Activated CD8-positive, alpha-beta memory T cell treated with anti-CD3 and anti-CD28 coated beads for 4 hours (primary cell): ENCODE results near the gene LIFR.
"Not testable (repeated sequence)": the region's sequence is repeated elsewhere in the genome, so short reads cannot be mapped to it uniquely, and the experiment has no call there.

Source experiments
- DNase-seq, 2 donors: peaks; one replicate each; pipeline ENCODE4 v3.0.0-alpha.2; 2020; ENCODE audit warnings: low read depth in 2 of 2

Gene LIFR

GRCh38 chr5:38582293-38582974, 26.0 kb upstream of the LIFR start:
- no peak for DNase-seq

DNA sequence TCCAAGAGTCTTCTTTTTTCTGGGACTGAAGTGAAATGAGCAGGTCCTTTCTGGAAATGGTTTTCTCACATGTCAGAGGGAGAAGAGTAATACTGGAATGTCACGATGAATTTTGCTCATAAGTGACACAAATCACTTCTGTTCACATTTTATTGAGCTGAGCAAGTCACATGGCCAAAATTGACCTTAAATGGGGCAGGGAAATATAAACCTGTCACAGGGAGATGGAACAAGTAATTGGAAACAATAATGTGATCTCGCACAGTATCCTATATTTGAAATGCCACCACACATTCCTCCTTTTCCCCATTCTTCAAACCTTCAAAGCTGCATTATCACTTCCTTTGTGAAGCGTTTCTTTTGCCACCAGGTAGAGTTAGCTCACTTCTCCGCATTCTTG, 25.2 kb upstream of the LIFR start:
- no peak for DNase-seq

DNA sequence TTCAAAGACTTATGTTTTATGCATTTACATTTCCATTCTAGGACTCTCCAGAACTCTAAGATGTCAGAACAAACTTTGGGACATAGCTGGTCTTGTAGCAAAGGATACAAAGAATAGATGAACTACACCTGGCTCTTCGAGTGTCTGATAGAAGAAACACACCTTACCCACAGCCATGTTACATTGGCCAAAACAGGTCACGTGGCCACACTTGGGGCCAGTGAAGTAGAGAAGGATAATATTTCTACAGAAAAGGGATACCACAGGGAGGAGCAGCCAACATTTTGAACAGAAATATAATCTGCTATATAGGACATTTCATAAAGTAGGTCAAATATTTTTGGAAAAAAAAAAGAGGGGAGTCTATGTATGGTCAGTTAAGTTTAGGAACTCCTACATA, 22.7 kb upstream of the LIFR start:
- DNase-seq: no peak

- no peak for DNase-seq
These were observed 20.7 kb upstream of the LIFR start for GRCh38 chr5:38576961-38577684.

- no peak for DNase-seq
These were observed 20.0 kb upstream of the LIFR start for GRCh38 chr5:38576442-38576841.

DNA sequence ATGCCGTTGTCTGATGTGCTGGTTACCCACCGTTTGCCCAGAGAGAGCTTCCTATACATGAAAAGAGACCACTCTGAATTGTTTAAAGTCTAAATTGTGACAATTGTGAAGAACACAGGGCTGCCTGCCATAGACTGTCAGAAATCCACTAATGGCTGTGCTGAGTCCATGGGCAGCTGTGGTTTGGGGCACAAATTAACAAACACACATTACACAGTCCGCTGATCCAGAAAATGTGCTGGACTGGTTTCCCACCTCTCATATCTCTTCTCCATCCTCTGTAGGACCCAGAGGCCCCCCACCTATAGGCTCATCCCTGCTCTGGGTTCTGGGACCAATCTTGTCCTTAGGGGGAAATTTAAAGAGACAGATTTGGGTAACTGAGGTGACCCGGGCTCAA, 19.0 kb upstream of the LIFR start:
- DNase-seq: no peak

DNA sequence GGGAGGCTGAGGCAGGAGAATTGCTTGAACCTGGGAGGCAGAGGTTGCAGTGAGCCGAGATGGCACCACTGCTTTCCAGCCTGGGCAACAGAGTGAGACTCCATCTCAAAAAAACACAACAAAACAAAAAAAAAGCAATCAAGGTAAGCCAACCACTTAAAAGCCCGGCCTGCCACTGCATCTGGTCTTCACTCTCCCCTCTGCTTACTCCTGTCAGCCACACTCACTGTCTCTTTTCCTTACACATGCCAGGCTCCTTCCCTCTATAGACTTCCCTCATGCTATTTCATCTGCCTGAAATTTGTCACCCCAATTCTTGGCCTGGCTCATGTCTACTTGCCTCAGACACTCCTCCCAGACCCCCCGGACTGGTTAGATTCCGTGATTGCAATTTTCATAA, 17.6 kb upstream of the LIFR start:
- DNase-seq: no peak

GRCh38 chr5:38573521-38573920, 17.1 kb upstream of the LIFR start:
- DNase-seq: no peak

DNA sequence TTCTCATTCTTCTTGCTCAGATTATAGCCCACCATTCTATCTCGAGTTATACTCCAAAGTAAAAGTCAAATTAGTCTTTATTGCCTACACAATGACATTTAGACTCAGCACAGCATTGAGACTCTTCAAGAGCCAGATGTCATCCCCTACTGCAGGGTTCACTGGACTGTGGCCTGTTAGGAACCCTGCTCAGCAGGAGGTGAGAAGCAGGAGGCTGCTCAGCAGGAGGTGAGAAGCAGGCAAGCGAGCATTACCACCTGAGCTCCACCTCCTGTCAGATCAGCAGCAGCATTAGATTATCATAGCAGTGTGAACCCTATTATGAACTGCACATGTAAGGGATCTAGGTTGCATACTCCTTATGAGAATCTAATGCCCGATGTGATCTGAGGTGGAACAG, 12.7 kb upstream of the LIFR start:
- no peak for DNase-seq

DNA sequence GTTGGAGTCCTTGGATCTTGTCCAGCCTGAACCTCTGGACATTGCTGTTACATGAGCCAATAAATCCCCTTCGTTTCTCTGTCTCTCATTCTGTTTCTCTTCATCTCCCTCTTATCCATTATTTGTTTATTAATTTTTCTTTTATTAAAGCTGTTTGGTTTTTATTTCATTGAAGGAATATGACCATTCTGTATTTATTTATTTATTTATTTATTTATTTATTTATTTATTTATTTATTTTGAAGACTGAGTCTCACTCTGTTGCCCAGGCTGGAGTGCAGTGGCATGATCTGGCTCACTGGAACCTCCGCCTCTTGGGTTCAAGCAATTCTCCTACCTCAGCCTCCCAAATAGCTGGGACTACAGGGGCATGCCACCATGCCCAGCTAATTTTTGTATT, 10.9 kb upstream of the LIFR start:
- DNase-seq: not testable (repeated sequence)

DNA sequence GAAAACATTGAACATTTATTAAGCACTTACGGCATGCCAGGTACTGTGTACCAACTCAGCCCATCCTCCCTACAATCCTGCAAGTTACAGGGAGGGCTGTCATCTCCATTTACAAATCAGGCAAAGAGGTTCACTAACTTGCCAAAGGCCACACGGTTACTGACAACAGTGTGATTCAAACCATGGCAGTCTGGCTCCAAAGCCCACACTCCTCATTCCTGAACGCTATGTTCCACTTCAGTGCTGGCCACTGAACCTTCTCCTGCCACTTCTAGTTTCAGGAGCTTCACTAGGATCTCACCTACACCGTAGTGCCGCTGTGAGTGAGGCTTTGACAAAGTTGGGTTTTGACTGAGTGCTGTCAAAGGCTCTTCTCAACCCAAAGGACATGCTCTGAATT, 7.2 kb upstream of the LIFR start:
- DNase-seq: no peak

DNA sequence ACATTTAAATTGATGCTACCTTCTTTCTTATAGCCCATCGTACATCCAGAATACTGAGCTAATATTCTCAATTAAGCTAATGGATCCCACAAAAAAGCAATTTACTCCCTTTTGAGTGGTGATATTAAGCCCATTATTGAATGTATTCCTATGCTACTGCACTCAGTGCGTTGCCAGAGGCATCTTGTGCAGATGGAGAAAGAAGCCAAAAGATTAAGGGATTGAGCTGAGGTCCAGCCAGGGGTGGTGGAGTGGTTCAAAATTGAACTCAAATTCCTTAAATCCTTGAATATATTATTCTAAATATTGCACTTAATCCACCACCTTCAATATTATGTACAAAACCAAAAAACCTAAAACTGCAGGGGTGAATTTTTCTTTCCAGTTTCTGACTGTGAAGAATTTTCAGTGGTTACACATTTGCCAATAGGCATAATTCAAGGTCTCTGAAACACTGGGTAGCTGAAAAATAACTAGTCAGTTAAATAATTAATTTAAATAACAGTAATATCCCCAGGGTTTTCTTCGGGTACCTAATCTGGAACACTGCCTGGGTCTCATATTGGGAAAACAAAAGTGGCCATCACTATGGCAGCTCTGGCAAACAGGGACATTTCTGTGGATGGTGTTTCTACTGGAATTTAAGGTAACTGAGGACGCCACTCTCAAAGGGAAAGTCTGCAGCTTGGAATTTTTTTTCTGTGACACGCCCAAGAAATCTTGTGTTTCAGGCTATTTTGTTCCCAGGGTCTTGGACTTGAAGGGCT, 6.2 kb upstream of the LIFR start:
- DNase-seq: no peak

GRCh38 chr5:38559428-38559827, 3.0 kb upstream of the LIFR start:
- no peak for DNase-seq

- DNase-seq: no peak
These were observed 1.3 kb upstream of the LIFR start for GRCh38 chr5:38557792-38558191.

- no peak for DNase-seq
These were observed 863 bp upstream of the LIFR start for GRCh38 chr5:38557308-38557710.

- no peak for DNase-seq
These were observed 303 bp downstream of the LIFR start for GRCh38 chr5:38556088-38556598.

DNA sequence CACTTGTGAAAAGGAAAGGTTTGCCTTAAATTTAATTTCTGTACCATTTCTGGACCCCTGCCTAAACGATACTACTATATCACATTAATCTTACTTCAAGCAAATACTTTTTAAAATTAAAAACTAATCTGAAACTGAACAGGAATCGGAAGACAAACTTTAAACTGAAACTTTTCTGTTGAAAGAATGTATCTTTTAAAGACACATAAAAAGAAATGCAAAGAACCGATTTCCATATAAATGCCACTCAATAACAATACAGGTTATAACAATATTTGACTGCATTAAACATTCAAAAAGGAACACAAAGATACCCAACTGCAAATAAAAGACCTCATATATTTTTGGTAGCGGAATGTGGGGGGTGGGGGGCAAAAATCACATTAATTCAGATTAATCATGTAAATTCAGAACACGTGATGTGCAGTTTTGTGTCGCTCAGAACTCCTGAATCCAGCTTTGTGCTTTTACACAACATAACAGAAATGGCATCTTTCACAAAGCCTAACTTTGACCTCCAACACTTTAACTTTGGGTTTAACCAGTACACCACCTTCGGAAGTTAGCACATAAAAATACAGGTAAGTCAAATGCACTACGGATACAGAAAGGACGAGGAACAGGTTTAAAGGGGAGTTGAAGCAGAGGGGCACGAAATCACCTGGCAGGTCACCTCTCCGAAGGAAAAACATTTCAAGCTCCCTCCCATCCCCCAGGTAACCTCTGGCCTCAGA, 925 bp downstream of the LIFR start:
- no peak for DNase-seq

- no peak for DNase-seq
These were observed 1.6 kb downstream of the LIFR start for GRCh38 chr5:38554861-38555260.

GRCh38 chr5:38554403-38554802, 2.0 kb downstream of the LIFR start:
- no peak for DNase-seq

- DNase-seq: no peak
These were observed 3.4 kb downstream of the LIFR start for GRCh38 chr5:38553001-38553521.
